ENCODE results near the gene COBL. TPM values are rescaled to one million over a fixed set of nuclear protein-coding genes. Genes with fewer than 3 reads are reported as not detected.

Gene COBL
- total and polyA plus RNA-seq, 8 donors: 7.4 to 32.0 (median 16.8) TPM

- Histone ChIP-seq H3K27ac (no peak overlapping the region), H3K4me3 (no peak overlapping the region), H3K36me3 (no peaks in the 10 kb centered on the region), H3K27me3 (no peaks in the 10 kb centered on the region), H3K9me3 (no peaks in the 10 kb centered on the region), H3K4me1 (peaks cover 0 to 13% (median 0%) of the 10 kb centered on the region in 3 donors)
- FAIRE-seq: no peak
- no peak for TF ChIP-seq CTCF (IDR thresholded peaks at IDR 0.05)
- ATAC-seq: peak; percentile 76 to 95 (median 90)
- WGBS, 2 donors: 65% methylated on average over 9 of the region's 9 CpGs
- DNase-seq: peak in 4 of 6 donors; percentile 44 to 78 (median 66)
- intact Hi-C loops (cut with DNase I): no loop called here
Measured at GRCh38 chr7:51059504-51060142, 257.0 kb downstream of the COBL start.

GRCh38 chr7:51058764-51059163 is 257.8 kb downstream of the COBL start:
- Histone ChIP-seq H3K9me3 (no peaks in the 10 kb centered on the region), H3K27me3 (no peaks in the 10 kb centered on the region), H3K27ac (peak overlapping the region in 1 of 4 donors; percentile 31), H3K4me1 (peaks cover 0 to 13% (median 0%) of the 10 kb centered on the region in 3 donors), H3K4me3 (no peak overlapping the region), H3K36me3 (no peaks in the 10 kb centered on the region)
- intact Hi-C loops (cut with DNase I): no loop called here
- WGBS, 2 donors: 83 to 86% methylated on average over 12 of the region's 12 CpGs
- DNase-seq (no peak), FAIRE-seq (no peak), ATAC-seq (peak in 1 of 4 donors; percentile 5)
- TF ChIP-seq CTCF (IDR thresholded peaks at IDR 0.05): no peak

GRCh38 chr7:51055039-51055840 is 261.4 kb downstream of the COBL start:
- Histone ChIP-seq H3K27me3 (no peaks in the 10 kb centered on the region), H3K4me3 (no peak overlapping the region), H3K9me3 (no peaks in the 10 kb centered on the region), H3K4me1 (peaks cover 0 to 13% (median 0%) of the 10 kb centered on the region in 3 donors), H3K36me3 (no peaks in the 10 kb centered on the region), H3K27ac (no peak overlapping the region)
- DNase-seq: peak in 1 of 6 donors; percentile 30
- no peak for ATAC-seq
- intact Hi-C loops (cut with DNase I): no loop called here
- 91 to 93% methylated on average over 22 of the region's 22 CpGs for WGBS, 2 donors
- TF ChIP-seq CTCF (IDR thresholded peaks at IDR 0.05): no peak
- FAIRE-seq: no peak

- H3K9me3 ChIP-seq: no peaks in the 10 kb centered on the region
- H3K36me3 ChIP-seq: no peaks in the 10 kb centered on the region
- H3K4me1 ChIP-seq: peaks cover 0 to 4% (median 0%) of the 10 kb centered on the region in 3 donors
- no peak overlapping the region for H3K4me3 ChIP-seq
- intact Hi-C loops (cut with DNase I): no loop called here
- H3K27ac ChIP-seq: no peak overlapping the region
- no peak for ATAC-seq
- H3K27me3 ChIP-seq: no peaks in the 10 kb centered on the region
- 91 to 93% methylated on average over 8 of the region's 8 CpGs for WGBS, 2 donors
- FAIRE-seq: no peak
- no peak for TF ChIP-seq CTCF (IDR thresholded peaks at IDR 0.05)
- DNase-seq: no peak
Measured at GRCh38 chr7:51054231-51054630, 262.4 kb downstream of the COBL start.
